Non-pigmented ciliary epithelial cell (primary cell): ENCODE data around the gene FAM124A.

Source experiments
- DNase-seq: peaks from one replicate; pipeline ENCODE4 v3.0.0-alpha.2; 2010; ENCODE audit warnings: low read depth

FAM124A gene

DNA sequence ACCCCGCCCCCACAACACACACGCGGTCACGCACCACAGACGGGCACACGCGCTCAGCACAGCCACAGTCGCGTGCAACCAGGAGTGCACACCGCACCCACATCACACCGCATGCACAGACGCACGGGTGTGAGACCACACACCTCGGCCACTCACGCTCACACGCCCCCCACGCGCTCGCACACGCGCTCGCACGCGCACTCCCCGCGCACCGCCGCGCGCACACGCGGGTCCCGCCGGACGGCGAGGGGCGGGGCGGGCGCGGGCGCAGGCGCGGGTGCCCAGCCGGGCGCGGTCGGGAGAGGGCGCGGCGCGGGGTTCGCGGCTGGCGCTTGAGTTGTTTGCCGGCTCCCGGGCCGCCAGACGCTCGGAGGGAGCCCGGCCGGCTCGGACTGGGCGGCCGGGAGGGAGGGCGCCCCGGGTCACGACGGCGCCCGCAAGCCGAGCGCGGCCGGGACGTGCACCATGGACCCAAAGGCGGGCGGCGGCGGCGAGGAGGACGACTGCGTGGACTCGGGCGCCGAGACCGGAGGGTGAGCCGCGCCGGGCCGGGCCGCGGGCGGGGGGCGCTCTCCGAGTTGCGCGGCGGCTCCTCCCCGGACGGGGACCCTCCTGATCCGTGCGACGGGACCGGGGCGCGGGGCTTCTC lies at the start of gene FAM124A:
Gene FAM124A, plus strand, starts transcription at position 362 of the 649 bp plus-strand sequence. Its CDS starts 104 bp downstream, at position 466.
- no peak for DNase-seq

- no peak for DNase-seq
Measured at GRCh38 chr13:51175021-51175420, 47.2 kb upstream of the FAM124A start.

GRCh38 chr13:51175639-51176038 lies 46.6 kb upstream of the FAM124A start:
- no peak for DNase-seq

DNA sequence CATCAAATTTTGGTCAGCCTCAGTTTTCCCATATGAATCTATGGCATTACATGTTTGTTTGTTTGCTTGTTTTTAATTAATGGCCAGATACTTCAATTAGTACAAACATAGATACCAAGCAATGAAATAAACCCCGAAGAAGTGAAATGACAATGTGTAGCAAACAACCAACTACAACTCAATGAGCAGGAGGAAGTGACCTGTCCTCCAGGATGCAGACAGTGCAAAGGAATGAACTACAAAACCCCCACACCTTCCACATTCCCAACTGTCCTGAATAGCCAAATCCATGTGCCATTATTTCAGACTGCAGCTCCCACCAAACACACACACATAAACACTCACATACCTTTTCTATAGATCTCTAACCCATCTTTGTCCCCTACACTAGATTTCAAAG lies 45.0 kb upstream of the FAM124A start:
- no peak for DNase-seq

- no peak for DNase-seq
Measured at GRCh38 chr13:51178456-51179074, 43.6 kb upstream of the FAM124A start.

DNA sequence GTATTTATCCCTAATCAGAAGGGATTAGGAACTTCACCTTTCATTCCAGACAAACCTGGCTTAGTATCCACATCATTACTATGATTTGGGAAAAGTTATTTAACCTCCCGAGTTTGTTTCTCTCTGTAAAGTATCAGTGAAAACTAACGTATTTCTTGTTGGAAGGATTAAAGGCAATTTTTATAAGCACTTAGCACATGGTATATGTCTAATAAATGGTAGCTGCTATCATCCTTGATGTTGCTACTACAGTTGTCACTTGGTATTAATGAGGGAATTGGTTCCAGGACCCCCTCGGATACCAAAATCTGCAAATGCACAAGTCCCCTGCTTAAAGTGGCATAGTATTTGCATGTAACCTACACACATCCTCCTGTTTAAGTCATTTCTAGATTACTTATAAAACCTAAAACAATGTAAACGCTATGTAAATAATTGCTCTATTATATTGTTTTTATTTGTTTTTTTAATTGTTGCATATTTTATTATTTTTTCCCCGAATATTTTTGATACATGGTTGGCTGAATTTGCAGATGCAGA lies 42.7 kb upstream of the FAM124A start:
- DNase-seq: no peak

DNA sequence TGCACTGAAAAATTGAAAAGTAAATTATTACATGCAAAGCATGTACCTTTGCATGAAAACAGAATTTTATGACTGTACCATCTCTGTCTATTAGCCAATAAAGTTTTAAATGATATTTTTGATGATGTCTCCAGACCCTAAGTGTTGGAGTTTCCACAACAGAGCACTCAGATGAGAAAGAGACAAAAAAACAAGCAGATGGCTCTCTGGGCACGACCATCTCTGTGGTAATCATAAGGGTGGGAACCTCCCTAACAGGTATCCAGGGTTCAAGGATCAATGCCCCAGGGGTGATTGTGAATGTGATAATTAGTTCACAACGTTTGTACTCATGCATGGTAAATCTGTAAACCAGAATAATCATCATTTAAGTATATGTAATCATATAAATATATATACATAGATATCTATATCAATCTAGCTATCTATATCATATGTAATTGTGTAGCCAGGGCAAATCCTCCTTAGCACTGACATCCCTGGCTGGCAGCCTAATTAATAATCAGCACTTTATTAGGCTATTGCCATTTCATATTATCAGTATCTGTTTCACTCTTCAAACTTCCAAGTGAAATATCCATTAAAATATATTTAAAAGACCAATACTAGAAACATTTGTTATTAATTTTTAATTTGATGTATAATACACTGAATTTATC lies 41.2 kb upstream of the FAM124A start:
- DNase-seq: no peak

GRCh38 chr13:51181786-51182383 lies 40.3 kb upstream of the FAM124A start:
- DNase-seq: no peak

DNA sequence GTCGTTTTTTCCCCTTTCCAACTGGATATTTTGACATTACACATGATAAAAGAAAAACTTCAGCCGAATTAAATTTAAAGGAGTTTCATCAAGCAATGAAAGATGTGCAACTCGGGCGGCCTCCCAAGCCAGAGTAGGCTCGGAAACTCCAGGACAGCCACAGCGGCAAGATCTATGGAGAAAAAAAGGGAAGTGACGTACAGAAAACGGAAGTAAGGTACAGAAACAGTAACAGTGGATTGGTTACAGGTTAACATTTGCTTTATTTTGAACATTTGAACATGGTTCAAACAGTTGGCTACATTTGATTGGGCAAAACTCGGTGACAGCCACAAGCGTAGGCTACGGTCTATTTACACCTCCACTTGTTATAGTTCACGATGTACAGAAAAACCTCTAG lies 30.5 kb upstream of the FAM124A start:
- DNase-seq: no peak

DNA sequence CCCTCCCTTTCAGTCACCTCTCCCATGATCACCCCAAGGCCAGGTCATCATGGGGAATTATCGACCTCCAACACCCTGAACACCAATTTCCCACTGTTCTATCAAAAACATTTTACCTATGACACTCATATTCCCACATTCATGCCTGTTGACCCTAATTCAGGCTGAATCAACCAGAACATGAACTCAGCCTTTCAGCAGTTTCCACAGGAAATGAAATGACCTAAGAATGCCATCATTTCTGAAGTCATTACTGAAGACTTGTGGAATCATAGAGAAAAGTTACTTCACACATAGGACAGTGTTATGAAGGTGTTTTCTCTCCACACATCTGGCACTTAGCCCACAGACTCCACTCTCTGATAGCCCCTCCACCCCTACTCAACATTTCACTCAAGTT lies 29.9 kb upstream of the FAM124A start:
- no peak for DNase-seq

GRCh38 chr13:51193387-51193786 lies 28.8 kb upstream of the FAM124A start:
- DNase-seq: no peak

GRCh38 chr13:51194942-51195341 lies 27.3 kb upstream of the FAM124A start:
- no peak for DNase-seq

DNA sequence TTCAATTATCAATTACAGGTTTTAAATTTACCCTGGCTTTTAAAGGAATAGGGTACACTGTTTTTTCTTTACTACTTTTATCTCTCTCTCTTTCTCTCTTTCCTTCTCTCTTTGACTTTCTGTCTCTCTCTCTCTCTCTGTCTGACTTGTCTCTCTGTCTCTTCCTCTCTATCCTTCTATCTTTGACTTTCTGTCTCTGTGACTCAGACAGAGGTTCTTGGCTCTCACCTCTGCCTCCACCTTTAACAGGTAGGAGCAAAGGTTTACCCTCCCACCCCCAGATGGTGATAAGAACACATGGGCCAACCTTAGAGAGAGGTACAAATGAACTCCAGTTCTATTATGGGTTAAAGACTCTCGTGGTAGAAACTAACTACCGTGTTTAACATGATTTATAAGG lies 20.3 kb upstream of the FAM124A start:
- DNase-seq: no peak

- DNase-seq: no peak
Measured at GRCh38 chr13:51202477-51203046, 19.6 kb upstream of the FAM124A start.

DNA sequence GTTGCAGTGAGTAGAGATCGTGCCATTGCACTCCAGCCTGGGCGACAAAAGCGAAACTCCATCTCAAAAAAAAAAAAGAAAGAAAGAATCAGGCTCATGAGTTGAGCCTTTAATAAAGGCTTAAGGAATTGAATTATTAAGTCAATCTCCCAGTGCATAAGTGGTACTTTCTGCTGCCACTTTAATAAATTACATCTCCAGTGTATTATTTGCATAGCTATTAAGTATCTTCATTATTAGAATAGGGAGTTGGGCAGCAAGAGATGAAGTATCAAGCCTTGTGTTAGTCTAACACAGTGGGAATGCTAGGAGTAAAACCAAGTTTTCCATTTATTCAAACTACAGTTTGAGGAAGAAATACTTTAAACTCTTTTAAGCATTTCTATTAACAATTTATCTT lies 15.6 kb upstream of the FAM124A start:
- DNase-seq: no peak

DNA sequence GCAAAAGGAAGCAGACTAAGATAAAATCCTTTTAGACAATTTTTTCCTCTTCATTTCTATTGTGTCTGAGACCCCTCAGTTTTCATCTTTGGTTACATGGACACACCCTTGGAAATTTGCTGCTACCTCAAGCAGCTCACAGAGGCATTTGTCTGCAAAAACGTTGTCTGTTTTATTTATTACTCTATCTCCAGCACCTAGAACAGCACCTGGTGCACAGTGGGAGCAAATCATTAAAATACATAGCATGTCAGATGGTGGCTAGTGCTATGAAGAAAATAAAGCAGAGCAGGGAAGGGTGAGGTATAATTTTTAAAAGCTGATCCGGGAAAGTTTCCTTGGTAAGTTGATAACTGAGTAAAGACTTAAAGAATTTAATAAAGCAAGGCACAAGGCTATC lies 14.3 kb upstream of the FAM124A start:
- DNase-seq: no peak

DNA sequence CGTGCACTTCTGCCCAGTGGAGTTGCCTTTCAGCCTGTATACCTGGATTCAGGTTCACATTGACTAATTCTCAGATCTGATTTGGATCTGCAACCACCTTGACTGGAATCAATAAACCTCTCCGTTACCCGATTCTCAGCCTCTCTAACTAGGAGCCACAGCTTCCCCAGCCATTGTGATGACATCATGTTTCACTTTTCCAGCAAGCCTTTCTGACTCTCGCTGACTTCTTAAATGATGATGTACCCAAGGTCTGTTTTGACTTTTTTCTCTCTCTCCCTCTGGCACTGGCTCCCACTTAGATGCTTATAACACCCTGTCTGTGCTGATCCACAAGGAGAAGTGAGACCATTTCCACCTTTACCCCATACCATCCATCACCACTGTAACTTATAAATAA lies 13.5 kb upstream of the FAM124A start:
- DNase-seq: no peak

- no peak for DNase-seq
Measured at GRCh38 chr13:51211910-51212309, 10.3 kb upstream of the FAM124A start.

DNA sequence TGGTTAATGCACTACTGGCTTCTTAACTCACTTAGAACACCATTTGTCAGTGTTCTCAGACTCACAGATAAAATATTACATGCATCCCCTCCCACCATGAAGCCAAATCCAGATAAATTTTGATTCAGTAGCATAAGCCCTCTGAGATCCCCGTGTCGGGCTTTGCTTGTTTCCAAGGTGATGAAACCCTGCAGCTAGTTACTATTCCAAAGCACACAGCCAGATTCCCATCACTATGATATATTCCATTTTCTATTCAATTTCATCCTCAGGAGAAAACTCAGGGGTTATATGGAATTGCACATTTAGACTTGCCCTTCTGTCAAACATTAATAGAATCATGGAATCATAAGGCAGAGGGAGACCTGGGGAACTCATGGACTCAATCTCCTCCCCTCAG lies 9.4 kb upstream of the FAM124A start:
- DNase-seq: no peak

GRCh38 chr13:51213173-51213728 lies 8.9 kb upstream of the FAM124A start:
- DNase-seq: no peak

GRCh38 chr13:51218626-51219025 lies 3.6 kb upstream of the FAM124A start:
- DNase-seq: no peak

DNA sequence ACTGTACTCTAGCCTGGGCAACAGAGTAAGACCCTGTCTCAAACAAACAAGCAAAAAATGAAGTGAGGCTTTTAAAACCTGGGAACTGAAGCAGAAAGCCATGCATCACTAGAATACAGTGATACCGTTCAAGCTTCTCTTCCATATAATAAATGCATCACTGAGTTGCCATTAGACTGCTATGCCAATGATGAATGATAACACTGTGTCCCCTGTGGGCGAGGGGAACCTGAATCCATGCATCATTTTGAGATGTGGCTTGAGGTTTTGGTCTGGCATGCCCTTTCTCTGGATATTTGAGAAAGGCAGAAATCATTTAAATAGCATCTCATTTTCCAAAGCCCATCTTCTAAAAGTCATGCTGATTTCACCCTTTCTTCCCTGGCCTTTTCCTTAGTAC lies 1.5 kb upstream of the FAM124A start:
- DNase-seq: no peak
